Central memory CD8-positive, alpha-beta T cell (primary cell): Measurements from ENCODE around the gene JSRP1.

Source experiments
- ATAC-seq: fragments of 150-1000 bp; cut with Tn5 transposase; replicated peaks from 2 replicates; pipeline ENCODE4 v1.10.0; 2022; ENCODE audit warnings: mild to moderate bottlenecking, moderate FRiP score, moderate number of reproducible peaks; ENCODE audit not compliant: poor library complexity, severe bottlenecking; ENCODE audit errors: extremely low read depth
- DNase-seq, 2 donors: peaks; one replicate each; pipeline ENCODE4 v3.0.0; 2021; ENCODE audit warnings: low spot score in 2 of 2
- H3K27ac Mint-ChIP-seq: one replicate; pipeline ENCODE4 v1.8.0; 2022; ENCODE audit warnings: low read depth, mild to moderate bottlenecking, moderate library complexity, mixed read lengths
- H3K27me3 Mint-ChIP-seq: one replicate; pipeline ENCODE4 v1.8.0; 2022; ENCODE audit warnings: mixed read lengths
- H3K36me3 Mint-ChIP-seq: one replicate; pipeline ENCODE4 v1.8.0; 2022; ENCODE audit warnings: mild to moderate bottlenecking, moderate library complexity, mixed read lengths; ENCODE audit not compliant: insufficient read depth
- H3K4me1 Mint-ChIP-seq: one replicate; pipeline ENCODE4 v1.8.0; 2022; ENCODE audit warnings: mixed read lengths
- H3K4me3 Mint-ChIP-seq: one replicate; pipeline ENCODE4 v1.8.0; 2022; ENCODE audit warnings: mild to moderate bottlenecking, moderate library complexity, mixed read lengths
- H3K9me3 Mint-ChIP-seq: one replicate; pipeline ENCODE4 v1.8.0; 2022; ENCODE audit warnings: mixed read lengths

JSRP1 gene

GRCh38 chr19:2244125-2244411 lies 12.1 kb downstream of the JSRP1 start:
- peaks cover 36% of the 10 kb centered on the region for H3K4me1 Mint-ChIP-seq
- DNase-seq (no peak), ATAC-seq (no peak)
- H3K9me3 Mint-ChIP-seq = no peaks in the 10 kb centered on the region
- no peaks in the 10 kb centered on the region for H3K27me3 Mint-ChIP-seq
- H3K36me3 Mint-ChIP-seq = peaks cover 61% of the 10 kb centered on the region
- no peak overlapping the region for H3K4me3 Mint-ChIP-seq
- no peak overlapping the region for H3K27ac Mint-ChIP-seq

GRCh38 chr19:2243274-2244124 lies 12.7 kb downstream of the JSRP1 start:
- Mint-ChIP-seq H3K27me3 (no peaks in the 10 kb centered on the region), H3K27ac (no peak overlapping the region), H3K36me3 (peaks cover 56% of the 10 kb centered on the region), H3K4me3 (peak overlapping the region; percentile 20), H3K9me3 (no peaks in the 10 kb centered on the region), H3K4me1 (peaks cover 42% of the 10 kb centered on the region)
- ATAC-seq (no peak), DNase-seq (no peak)

GRCh38 chr19:2242816-2243215 lies 13.4 kb downstream of the JSRP1 start:
- H3K27me3 Mint-ChIP-seq = no peaks in the 10 kb centered on the region
- DNase-seq (no peak), ATAC-seq (no peak)
- peak overlapping the region; percentile 75 for H3K27ac Mint-ChIP-seq
- H3K36me3 Mint-ChIP-seq = peaks cover 61% of the 10 kb centered on the region
- H3K4me1 Mint-ChIP-seq = peaks cover 49% of the 10 kb centered on the region
- H3K9me3 Mint-ChIP-seq = no peaks in the 10 kb centered on the region
- H3K4me3 Mint-ChIP-seq = peak overlapping the region; percentile 91

GRCh38 chr19:2242092-2242537 lies 14.1 kb downstream of the JSRP1 start:
- ATAC-seq (no peak), DNase-seq (no peak)
- Mint-ChIP-seq H3K4me1 (peaks cover 53% of the 10 kb centered on the region), H3K27ac (peak overlapping the region; percentile 75), H3K4me3 (peak overlapping the region; percentile 91), H3K36me3 (peaks cover 62% of the 10 kb centered on the region), H3K27me3 (no peaks in the 10 kb centered on the region), H3K9me3 (no peaks in the 10 kb centered on the region)

GRCh38 chr19:2240881-2241760 lies 15.1 kb downstream of the JSRP1 start:
- Mint-ChIP-seq H3K27me3 (no peaks in the 10 kb centered on the region), H3K27ac (peak overlapping the region; percentile 99), H3K9me3 (no peaks in the 10 kb centered on the region), H3K36me3 (peaks cover 63% of the 10 kb centered on the region), H3K4me1 (peaks cover 61% of the 10 kb centered on the region), H3K4me3 (peak overlapping the region; percentile 91)
- DNase-seq (no peak), ATAC-seq (no peak)

- Mint-ChIP-seq H3K27ac (peak overlapping the region; percentile 99), H3K36me3 (peaks cover 58% of the 10 kb centered on the region), H3K4me3 (peak overlapping the region; percentile 91), H3K9me3 (no peaks in the 10 kb centered on the region), H3K27me3 (no peaks in the 10 kb centered on the region), H3K4me1 (peaks cover 67% of the 10 kb centered on the region)
- ATAC-seq = no peak
- no peak for DNase-seq
These were observed 16.1 kb downstream of the JSRP1 start for GRCh38 chr19:2239771-2240770.

GRCh38 chr19:2239173-2239572 lies 17.0 kb downstream of the JSRP1 start:
- Mint-ChIP-seq H3K27ac (peak overlapping the region; percentile 99), H3K36me3 (peaks cover 52% of the 10 kb centered on the region), H3K4me1 (peaks cover 76% of the 10 kb centered on the region), H3K9me3 (no peaks in the 10 kb centered on the region), H3K27me3 (no peaks in the 10 kb centered on the region), H3K4me3 (peak overlapping the region; percentile 91)
- ATAC-seq (no peak), DNase-seq (no peak)

- Mint-ChIP-seq H3K27me3 (no peaks in the 10 kb centered on the region), H3K4me3 (peak overlapping the region; percentile 91), H3K36me3 (peaks cover 51% of the 10 kb centered on the region), H3K27ac (peak overlapping the region; percentile 99), H3K4me1 (peaks cover 78% of the 10 kb centered on the region), H3K9me3 (no peaks in the 10 kb centered on the region)
- ATAC-seq = no peak
- DNase-seq = no peak
These were observed 18.4 kb downstream of the JSRP1 start for GRCh38 chr19:2237869-2238153.

GRCh38 chr19:2237051-2237868 lies 19.0 kb downstream of the JSRP1 start:
- ATAC-seq (no peak), DNase-seq (no peak)
- Mint-ChIP-seq H3K9me3 (no peaks in the 10 kb centered on the region), H3K36me3 (peaks cover 49% of the 10 kb centered on the region), H3K27ac (peak overlapping the region; percentile 99), H3K4me1 (peaks cover 72% of the 10 kb centered on the region), H3K4me3 (peak overlapping the region; percentile 91), H3K27me3 (no peaks in the 10 kb centered on the region)

GRCh38 chr19:2236314-2237050 lies 19.7 kb downstream of the JSRP1 start, which contains the start of the genes PLEKHJ1 and SF3A2:
Gene PLEKHJ1 (minus strand): TSS chr19:2236329. CDS start chr19:2236248, 81 bp downstream.
Gene SF3A2 (plus strand): TSS chr19:2236824. CDS start chr19:2243419, 6,595 bp downstream.
- DNase-seq (peak; percentile 99), ATAC-seq (peak; percentile 79)
- peaks cover 68% of the 10 kb centered on the region for H3K4me1 Mint-ChIP-seq
- peaks cover 44% of the 10 kb centered on the region for H3K36me3 Mint-ChIP-seq
- peak within 1 kb of the TSS; percentile 91 for H3K4me3 Mint-ChIP-seq
- H3K9me3 Mint-ChIP-seq = no peaks in the 10 kb centered on the region
- H3K27ac Mint-ChIP-seq = peak within 1 kb of the TSS; percentile 99
- no peaks in the 10 kb centered on the region for H3K27me3 Mint-ChIP-seq

- H3K36me3 Mint-ChIP-seq = peaks cover 43% of the 10 kb centered on the region
- no peak for ATAC-seq
- peak overlapping the region; percentile 99 for H3K27ac Mint-ChIP-seq
- no peak for DNase-seq
- H3K4me3 Mint-ChIP-seq = peak overlapping the region; percentile 91
- H3K27me3 Mint-ChIP-seq = no peaks in the 10 kb centered on the region
- no peaks in the 10 kb centered on the region for H3K9me3 Mint-ChIP-seq
- H3K4me1 Mint-ChIP-seq = peaks cover 63% of the 10 kb centered on the region
These were observed 20.2 kb downstream of the JSRP1 start for GRCh38 chr19:2236064-2236313.
